AG09319 (cell line): ENCODE results near the gene ARHGAP22.

Experiments
- DNase-seq: peaks from one replicate; pipeline ENCODE4 v3.0.0-alpha.2; 2010; ENCODE audit warnings: low read depth; ENCODE audit errors: extremely low read depth
- TF ChIP-seq, protein P1 (sequence below): IDR thresholded peaks from 2 replicates; pipeline ENCODE4 v1.5.1; 2011; ENCODE audit warnings: low read depth, mild to moderate bottlenecking, inconsistent platforms, low read length, moderate library complexity

Gene ARHGAP22

DNA sequence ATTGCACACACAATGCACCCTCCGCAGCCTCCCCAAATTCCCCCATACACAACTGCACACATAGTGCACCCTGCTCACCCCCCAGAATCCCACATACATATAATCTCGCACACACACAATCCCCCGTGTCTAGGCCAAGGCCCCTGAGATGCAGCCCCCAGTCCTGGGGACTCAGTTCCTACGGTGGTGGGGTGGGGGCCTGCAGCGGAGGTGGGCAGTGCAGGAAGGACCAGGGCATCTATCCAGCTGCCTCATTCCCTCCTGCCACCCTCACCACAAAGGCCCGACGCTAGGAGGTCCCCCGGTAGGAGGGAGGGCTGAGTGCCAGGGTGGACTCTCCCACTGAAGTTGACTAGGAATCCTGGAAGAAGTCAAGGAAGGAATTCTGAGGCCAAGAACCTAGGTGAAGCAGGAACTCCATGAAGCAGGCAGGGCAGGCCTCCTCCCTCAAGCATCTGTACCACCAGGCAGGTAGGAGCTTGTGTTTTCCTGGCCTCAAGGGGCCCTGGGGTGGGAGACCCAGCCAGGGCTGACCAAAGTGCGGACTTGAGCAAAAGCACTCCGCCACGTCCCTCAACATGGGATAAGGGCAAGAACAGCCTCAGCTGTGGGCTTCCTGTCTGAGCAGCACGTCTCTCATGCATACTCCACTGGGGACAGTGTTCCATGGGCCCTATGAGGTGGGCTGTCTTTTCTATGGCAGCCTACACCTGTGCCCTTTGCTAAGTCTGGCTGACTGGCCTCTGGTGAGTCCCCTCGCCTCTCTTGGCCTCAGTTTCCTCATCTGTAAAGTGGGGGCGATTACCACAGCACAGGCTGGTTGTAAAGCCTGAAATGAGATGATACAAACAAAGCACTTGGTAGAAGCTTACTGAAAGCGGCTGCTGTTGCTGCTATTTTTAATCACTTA is 152.6 kb downstream of the ARHGAP22 start:
- no peak for DNase-seq
- TF ChIP-seq, protein P1, sequence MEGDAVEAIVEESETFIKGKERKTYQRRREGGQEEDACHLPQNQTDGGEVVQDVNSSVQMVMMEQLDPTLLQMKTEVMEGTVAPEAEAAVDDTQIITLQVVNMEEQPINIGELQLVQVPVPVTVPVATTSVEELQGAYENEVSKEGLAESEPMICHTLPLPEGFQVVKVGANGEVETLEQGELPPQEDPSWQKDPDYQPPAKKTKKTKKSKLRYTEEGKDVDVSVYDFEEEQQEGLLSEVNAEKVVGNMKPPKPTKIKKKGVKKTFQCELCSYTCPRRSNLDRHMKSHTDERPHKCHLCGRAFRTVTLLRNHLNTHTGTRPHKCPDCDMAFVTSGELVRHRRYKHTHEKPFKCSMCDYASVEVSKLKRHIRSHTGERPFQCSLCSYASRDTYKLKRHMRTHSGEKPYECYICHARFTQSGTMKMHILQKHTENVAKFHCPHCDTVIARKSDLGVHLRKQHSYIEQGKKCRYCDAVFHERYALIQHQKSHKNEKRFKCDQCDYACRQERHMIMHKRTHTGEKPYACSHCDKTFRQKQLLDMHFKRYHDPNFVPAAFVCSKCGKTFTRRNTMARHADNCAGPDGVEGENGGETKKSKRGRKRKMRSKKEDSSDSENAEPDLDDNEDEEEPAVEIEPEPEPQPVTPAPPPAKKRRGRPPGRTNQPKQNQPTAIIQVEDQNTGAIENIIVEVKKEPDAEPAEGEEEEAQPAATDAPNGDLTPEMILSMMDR: no peak

DNA sequence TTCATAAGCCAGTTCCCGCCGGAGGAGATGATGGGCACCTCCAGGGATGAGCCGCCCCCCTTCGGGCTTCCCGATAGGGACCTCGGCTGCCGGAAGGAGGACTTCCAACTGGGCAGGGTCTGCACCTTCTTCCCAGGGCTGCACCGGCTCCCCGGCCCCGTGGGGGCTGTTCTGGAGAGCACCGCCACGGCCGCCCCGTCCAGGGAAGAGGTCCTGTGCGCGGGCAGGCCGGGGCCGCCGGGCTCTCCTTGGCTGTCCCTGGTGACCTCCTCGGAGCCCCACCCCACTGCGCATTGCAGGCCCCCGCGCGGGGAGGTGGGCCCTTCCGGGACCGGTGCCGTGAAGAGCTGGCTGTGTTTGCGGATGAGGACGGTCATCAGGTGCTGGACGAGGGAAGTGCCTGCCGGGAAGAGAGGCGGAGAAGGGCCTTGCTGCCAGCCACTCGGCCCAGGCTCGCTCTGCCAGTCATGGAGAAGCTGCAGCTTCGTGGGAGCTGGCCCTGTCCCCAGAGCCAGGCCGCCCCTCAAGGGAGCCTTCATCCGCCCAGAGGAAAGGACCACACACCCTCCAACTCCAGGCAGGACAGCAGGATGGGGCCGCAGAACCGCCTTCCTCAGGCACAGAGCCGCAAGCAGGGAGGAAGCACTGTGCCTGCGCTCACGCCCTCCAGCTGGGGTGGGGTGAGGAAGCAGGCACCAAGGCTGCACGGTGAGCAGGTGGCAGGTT is 154.0 kb downstream of the ARHGAP22 start:
- TF ChIP-seq, protein P1: no peak
- no peak for DNase-seq

DNA sequence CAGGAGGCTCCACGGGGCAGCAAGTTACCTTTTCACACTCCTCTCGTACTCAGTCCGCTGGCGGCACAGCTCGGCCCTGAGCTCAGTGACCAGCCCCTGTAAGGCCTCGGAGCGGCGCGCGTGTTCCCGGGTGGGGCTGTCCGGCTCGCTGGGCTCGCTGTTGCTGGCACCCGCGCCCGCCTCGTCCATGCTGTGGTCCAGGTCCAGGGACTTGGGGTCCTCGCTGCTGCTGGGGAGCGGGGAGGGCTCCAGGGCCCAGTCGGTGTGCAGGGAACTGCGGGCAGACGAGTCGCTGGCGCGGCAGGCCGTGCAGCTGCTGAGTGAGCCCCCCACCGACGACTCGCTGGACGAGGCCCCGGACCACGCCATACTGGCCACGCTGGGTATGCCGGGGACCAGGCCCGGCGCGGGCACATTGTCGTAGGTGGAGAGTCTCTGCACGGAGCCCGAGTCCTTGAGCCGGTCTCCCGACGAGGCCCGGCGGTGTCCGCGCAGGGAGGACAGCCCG is 154.6 kb downstream of the ARHGAP22 start:
- DNase-seq: no peak
- TF ChIP-seq, protein P1: no peak

DNA sequence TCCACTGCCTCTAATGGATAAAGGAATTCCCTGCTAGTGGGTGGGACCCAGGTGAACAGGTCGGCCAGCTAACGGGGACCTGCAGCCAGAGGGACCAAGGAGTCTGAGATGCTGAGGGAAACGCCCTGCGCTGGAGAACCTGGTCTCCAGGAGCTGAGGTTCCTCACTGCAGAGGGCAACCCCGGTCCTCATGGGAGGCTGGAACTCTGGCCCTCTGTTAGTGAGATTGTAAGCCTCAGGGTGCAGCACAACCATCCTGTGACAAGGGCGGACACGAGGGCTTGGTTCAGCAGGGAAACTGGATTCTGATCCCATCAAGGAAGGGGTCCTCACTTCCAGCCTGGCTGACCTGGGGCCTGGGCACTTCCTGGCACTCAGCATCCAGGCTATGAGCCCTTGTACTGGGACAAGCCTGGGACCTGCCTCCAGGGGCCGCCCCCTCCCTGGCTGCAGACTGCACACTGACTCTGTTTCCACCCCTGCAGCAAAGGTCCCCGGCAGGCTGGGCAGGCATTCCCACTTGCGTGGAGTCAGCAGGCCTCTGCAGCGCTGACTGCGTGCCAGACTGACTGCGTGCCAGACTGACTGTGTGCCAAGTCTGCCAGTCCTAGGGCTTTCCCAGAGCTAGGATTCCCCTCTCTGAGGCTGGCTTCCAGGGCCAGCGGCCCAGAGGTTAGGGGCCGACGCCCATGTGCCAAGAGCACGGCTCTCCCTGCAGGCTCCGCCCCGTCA is 155.2 kb downstream of the ARHGAP22 start:
- DNase-seq: no peak
- TF ChIP-seq, protein P1: no peak

DNA sequence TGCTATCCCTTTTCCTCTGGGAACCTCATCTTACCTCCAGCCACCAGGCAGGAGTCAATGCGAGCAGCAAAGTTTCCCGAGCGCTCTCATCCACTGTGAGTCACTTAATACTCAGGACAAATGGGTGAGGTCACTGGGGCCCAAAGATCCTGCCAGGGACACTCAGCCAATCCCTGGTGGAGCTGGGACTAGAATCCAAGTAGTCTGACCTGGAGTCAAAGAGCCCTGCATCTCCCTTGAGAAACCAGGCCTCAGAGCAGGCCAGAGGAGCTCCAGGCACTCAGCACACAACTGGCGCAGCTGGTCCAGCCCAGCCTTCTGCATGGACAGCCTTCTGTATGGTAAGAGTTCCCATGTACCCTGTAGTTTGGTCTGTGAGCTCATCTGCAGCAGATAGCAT is 156.1 kb downstream of the ARHGAP22 start:
- no peak for DNase-seq
- TF ChIP-seq, protein P1: no peak

DNA sequence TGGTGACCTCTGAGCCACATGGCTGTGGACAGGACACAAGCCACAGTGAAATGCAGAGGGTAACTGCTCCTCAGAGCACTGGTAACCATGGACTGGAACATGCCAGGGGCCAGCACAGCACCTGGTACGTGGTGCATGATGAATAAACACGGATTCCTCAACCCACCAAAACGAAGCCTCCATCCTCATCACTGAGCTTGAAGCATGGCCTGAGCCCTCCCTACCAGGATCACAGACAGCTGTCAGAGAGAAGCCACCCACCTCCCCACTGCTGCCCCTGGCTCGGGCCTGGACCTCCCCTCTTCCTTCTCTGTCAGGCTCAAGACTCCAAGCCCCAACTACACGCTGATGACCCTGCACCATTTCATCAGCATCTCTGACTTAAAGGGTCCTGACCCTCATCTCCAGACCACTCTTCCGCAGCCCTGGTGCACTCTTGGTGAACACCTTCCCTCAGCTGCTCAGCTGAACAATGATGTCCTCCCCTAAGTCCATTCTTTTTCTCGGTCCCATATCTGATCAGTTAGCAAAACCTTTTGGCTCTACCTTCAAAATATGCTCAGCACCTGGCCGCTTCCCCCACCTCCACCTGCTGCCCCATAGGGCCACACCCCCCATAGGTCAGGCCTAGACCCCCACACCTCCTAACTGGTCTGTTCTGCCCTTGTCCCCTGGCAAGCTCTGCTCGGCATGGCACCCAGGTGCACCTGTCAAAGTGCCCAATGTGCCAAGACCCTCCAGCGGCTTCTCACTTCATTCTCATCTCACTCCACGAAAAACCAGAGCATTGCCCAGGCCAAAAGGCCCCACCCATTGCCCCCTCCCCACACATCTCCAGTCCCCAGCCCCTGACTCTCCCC is 157.3 kb downstream of the ARHGAP22 start:
- TF ChIP-seq, protein P1: no peak
- DNase-seq: no peak
